ENCODE data around the gene CDKL2. TPM values are rescaled to one million over a fixed set of nuclear protein-coding genes. Genes with fewer than 3 reads are reported as not detected.

Gene CDKL2
- total RNA-seq, 1 donor from 2014 or later = 3.0 TPM

GRCh38 chr4:75567725-75568124 is 62.6 kb downstream of the CDKL2 start:
- Mint-ChIP-seq H3K27me3 (ENCODE audit: low read depth) (peaks cover 4% of the 10 kb centered on the region), H3K27ac (no peak overlapping the region), H3K9me3 (peaks cover 11% of the 10 kb centered on the region), H3K4me1 (no peaks in the 10 kb centered on the region), H3K36me3 (no peaks in the 10 kb centered on the region), H3K4me3 (no peak overlapping the region)
- DNase-seq (ENCODE audit: low spot score in 2 of 2, unreplicated experiment in 2 of 2) = no peak
- TF ChIP-seq CTCF (IDR thresholded peaks at IDR 0.05; ENCODE audit: unreplicated experiment) = no peak

GRCh38 chr4:75566911-75567310 is 63.4 kb downstream of the CDKL2 start:
- Mint-ChIP-seq H3K9me3 (peaks cover 11% of the 10 kb centered on the region), H3K27me3 (ENCODE audit: low read depth) (peaks cover 4% of the 10 kb centered on the region), H3K36me3 (no peaks in the 10 kb centered on the region), H3K27ac (no peak overlapping the region), H3K4me1 (peaks cover 2% of the 10 kb centered on the region), H3K4me3 (no peak overlapping the region)
- no peak for DNase-seq (ENCODE audit: low spot score in 2 of 2, unreplicated experiment in 2 of 2)
- TF ChIP-seq CTCF (IDR thresholded peaks at IDR 0.05; ENCODE audit: unreplicated experiment) = no peak

- no peak for DNase-seq (ENCODE audit: low spot score in 2 of 2, unreplicated experiment in 2 of 2)
- no peaks in the 10 kb centered on the region for H3K36me3 Mint-ChIP-seq
Measured at GRCh38 chr4:75565481-75565880, 64.8 kb downstream of the CDKL2 start.

GRCh38 chr4:75564023-75564422 is 66.3 kb downstream of the CDKL2 start:
- Mint-ChIP-seq H3K4me3 (no peak overlapping the region), H3K9me3 (peaks cover 11% of the 10 kb centered on the region), H3K27ac (no peak overlapping the region), H3K27me3 (ENCODE audit: low read depth) (no peaks in the 10 kb centered on the region), H3K36me3 (no peaks in the 10 kb centered on the region), H3K4me1 (peaks cover 17% of the 10 kb centered on the region)
- DNase-seq (ENCODE audit: low spot score in 2 of 2, unreplicated experiment in 2 of 2) = no peak
- TF ChIP-seq CTCF (IDR thresholded peaks at IDR 0.05; ENCODE audit: unreplicated experiment) = no peak

More at GRCh38 chr4:75565481-75565880, 64.8 kb downstream of the CDKL2 start:
- H3K4me3 Mint-ChIP-seq = no peak overlapping the region
- TF ChIP-seq CTCF (IDR thresholded peaks at IDR 0.05; ENCODE audit: unreplicated experiment) = no peak
- H3K27ac Mint-ChIP-seq = peak overlapping the region; percentile 19
- peaks cover 5% of the 10 kb centered on the region for H3K4me1 Mint-ChIP-seq
- H3K27me3 Mint-ChIP-seq (ENCODE audit: low read depth) = no peaks in the 10 kb centered on the region
- H3K9me3 Mint-ChIP-seq = peaks cover 11% of the 10 kb centered on the region

GRCh38 chr4:75561789-75562188 is 68.5 kb downstream of the CDKL2 start:
- Mint-ChIP-seq H3K36me3 (no peaks in the 10 kb centered on the region), H3K4me1 (peaks cover 25% of the 10 kb centered on the region), H3K9me3 (no peaks in the 10 kb centered on the region), H3K27ac (peak overlapping the region; percentile 93), H3K27me3 (ENCODE audit: low read depth) (no peaks in the 10 kb centered on the region), H3K4me3 (peak overlapping the region; percentile 9)
- TF ChIP-seq CTCF (IDR thresholded peaks at IDR 0.05; ENCODE audit: unreplicated experiment) = no peak
- DNase-seq (ENCODE audit: low spot score in 2 of 2, unreplicated experiment in 2 of 2) = no peak

GRCh38 chr4:75557696-75558095 is 72.6 kb downstream of the CDKL2 start:
- H3K9me3 Mint-ChIP-seq = no peaks in the 10 kb centered on the region

More at GRCh38 chr4:75557696-75558095, 72.6 kb downstream of the CDKL2 start:
- Mint-ChIP-seq H3K4me1 (peaks cover 40% of the 10 kb centered on the region), H3K4me3 (no peak overlapping the region), H3K27ac (no peak overlapping the region), H3K36me3 (no peaks in the 10 kb centered on the region), H3K27me3 (ENCODE audit: low read depth) (peaks cover 1% of the 10 kb centered on the region)
- no peak for DNase-seq (ENCODE audit: low spot score in 2 of 2, unreplicated experiment in 2 of 2)
- TF ChIP-seq CTCF (IDR thresholded peaks at IDR 0.05; ENCODE audit: unreplicated experiment) = no peak
